ENCODE measurements around the gene NEO1. TPM values are rescaled to one million over a fixed set of nuclear protein-coding genes. Genes with fewer than 3 reads are reported as not detected.
A peak's percentile ranks its signal among the peaks of the same experiment; 100 is the strongest.

The NEO1 gene
- total RNA-seq, 4 donors from 2014 or later: 15.5 to 73.4 (median 24.0) TPM

GRCh38 chr15:73265536-73266153 lies 213.4 kb downstream of the NEO1 start:
- TF ChIP-seq CTCF (IDR thresholded peaks at IDR 0.05): no peak
- ATAC-seq (ENCODE audit: low FRiP score) (peak; percentile 41), DNase-seq (ENCODE audit: low spot score) (no peak)

- no peak for TF ChIP-seq CTCF (IDR thresholded peaks at IDR 0.05)
- ATAC-seq (ENCODE audit: low FRiP score): no peak
- DNase-seq (ENCODE audit: low spot score): no peak
Measured at GRCh38 chr15:73268457-73268856, 216.2 kb downstream of the NEO1 start.

GRCh38 chr15:73270366-73271097 lies 218.3 kb downstream of the NEO1 start:
- ATAC-seq (ENCODE audit: low FRiP score) (no peak), DNase-seq (ENCODE audit: low spot score) (no peak)
- no peak for TF ChIP-seq CTCF (IDR thresholded peaks at IDR 0.05)

DNA sequence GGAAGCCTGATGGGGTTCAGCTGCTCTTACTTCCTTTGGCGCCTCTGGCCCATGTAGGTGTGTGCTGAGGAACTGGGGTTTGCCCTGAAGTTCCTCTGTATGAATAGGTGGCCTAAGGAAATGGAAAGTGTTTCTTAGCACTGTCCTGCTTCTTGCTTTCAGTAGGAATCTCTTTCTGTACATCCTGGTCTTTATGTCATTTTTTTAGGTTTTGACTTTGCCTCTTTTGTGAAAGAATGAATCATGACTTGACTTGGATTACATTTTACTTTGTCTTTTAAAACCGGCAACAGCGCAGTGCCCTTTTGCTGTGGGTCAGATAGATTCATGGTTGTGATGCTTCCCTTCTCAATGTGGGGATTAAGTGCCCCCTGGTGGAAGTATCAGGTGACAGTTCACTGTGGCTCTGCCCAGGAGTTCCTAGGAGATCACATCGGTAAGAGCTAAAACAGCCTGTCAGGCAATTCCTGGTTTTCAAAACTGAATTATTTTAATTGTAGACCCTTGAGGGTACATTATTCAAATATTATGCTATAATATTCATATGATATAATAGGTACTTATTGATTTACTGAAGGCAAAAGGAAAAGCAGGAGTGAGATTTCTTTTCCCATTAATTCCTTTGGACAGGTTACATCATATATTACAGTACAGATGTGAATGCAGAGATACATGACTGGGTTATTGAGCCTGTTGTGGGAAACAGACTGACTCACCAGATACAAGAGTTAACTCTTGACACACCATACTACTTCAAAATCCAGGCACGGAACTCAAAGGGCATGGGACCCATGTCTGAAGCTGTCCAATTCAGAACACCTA lies 221.1 kb downstream of the NEO1 start:
- DNase-seq (ENCODE audit: low spot score): peak; percentile 28
- peak; percentile 85 for ATAC-seq (ENCODE audit: low FRiP score)

DNA sequence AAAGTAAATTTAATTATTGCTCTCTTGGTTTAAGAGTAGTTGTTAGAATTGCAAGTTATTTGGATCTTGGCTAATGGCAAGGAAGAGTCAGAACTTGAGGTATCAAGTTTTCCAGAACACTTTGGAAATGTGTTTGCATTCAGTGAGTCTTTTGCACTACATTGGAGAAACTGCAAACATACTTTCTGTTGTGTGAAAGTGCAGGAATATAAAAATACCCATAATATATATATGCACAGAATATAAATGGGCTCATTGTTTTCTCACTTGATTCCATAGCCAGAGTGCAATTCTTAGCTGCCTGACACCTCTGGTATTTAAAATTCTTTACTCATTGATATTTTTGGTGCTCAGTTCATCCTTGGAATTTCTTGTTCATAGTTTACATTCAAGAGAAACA lies 223.6 kb downstream of the NEO1 start:
- ATAC-seq (ENCODE audit: low FRiP score) (no peak), DNase-seq (ENCODE audit: low spot score) (no peak)
- TF ChIP-seq CTCF (IDR thresholded peaks at IDR 0.05): no peak

More for the DNA sequence above, 221.1 kb downstream of the NEO1 start:
- peak in 1 of 3 donors; percentile 57 for TF ChIP-seq CTCF (IDR thresholded peaks at IDR 0.05)

DNA sequence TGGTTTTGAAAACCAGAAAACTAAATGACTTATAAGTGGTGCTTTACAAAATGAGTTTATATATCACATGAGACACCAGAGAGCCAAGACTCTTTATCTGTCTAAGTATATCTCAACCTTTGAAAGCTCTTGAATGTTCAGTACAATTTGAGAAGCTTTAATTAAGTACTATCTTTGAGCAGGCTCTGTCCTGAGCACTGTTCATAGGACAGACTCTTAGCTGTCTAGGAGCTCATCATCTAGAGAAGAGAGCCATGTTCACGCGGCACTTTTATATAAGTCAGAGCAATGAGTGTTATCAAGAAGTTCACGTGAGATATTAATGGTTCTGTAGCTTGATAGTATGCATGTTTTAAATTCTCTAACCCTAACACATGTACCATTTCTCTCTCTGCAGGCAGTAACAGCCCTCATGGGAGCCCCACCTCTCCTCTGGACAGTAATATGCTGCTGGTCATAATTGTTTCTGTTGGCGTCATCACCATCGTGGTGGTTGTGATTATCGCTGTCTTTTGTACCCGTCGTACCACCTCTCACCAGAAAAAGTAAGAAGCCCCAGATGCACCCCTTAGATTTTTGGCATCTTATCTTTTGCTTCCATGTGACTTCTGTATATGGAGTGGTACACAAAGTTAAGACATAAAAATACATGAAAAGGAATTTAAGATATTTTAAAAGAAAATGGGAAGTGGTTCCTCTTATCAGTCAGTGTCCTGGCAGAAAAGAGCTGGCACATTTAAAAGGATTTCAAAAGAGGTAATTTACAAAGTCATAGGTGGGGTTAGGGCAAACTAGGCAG lies 230.5 kb downstream of the NEO1 start:
- TF ChIP-seq CTCF (IDR thresholded peaks at IDR 0.05): no peak
- no peak for ATAC-seq (ENCODE audit: low FRiP score)
- no peak for DNase-seq (ENCODE audit: low spot score)
